ENCODE data around the gene FNBP1. TPM values are rescaled to one million over a fixed set of nuclear protein-coding genes. Genes with fewer than 3 reads are reported as not detected.

Gene FNBP1
- total RNA-seq, 1 donor from 2014 or later = 76.6 TPM

GRCh38 chr9:129854588-129855110, 188.3 kb downstream of the FNBP1 start:
- no peak for DNase-seq

GRCh38 chr9:129853614-129854013, 189.4 kb downstream of the FNBP1 start:
- no peak for DNase-seq

- no peak for DNase-seq
These were observed 190.4 kb downstream of the FNBP1 start for GRCh38 chr9:129852579-129852978.

- no peak for DNase-seq
These were observed 191.2 kb downstream of the FNBP1 start for GRCh38 chr9:129851821-129852220.

- no peak for DNase-seq
These were observed 192.0 kb downstream of the FNBP1 start for GRCh38 chr9:129850821-129851550.

GRCh38 chr9:129849901-129850300, 193.1 kb downstream of the FNBP1 start:
- DNase-seq = no peak

GRCh38 chr9:129848712-129849441, 194.1 kb downstream of the FNBP1 start:
- DNase-seq = no peak

GRCh38 chr9:129845373-129845772, 197.6 kb downstream of the FNBP1 start:
- no peak for DNase-seq

- no peak for DNase-seq
These were observed 201.9 kb downstream of the FNBP1 start for GRCh38 chr9:129841071-129841470.

- DNase-seq = no peak
These were observed 203.0 kb downstream of the FNBP1 start for GRCh38 chr9:129840034-129840433.

- no peak for DNase-seq
These were observed 203.5 kb downstream of the FNBP1 start for GRCh38 chr9:129839324-129840023.

- DNase-seq = no peak
These were observed 204.2 kb downstream of the FNBP1 start for GRCh38 chr9:129838707-129839259.

Small RNAs within 50 kb of the gene (small RNA-seq; reads per million reads assigned to genes)
- not detected for gene MIR6855 (ENCODE audit: low replicate concordance)

Other genes with a start within 250 kb of the FNBP1 start
- gene TOR1B, start 240.0 kb downstream of the FNBP1 start, total RNA-seq = 16.1 TPM
- 15.5 TPM for gene TOR1A, start 219.1 kb downstream of the FNBP1 start, total RNA-seq
- gene C9orf78, start 207.9 kb downstream of the FNBP1 start, total RNA-seq = 38.4 TPM
- 8.1 TPM for gene USP20, start 207.7 kb downstream of the FNBP1 start, total RNA-seq
- 31.4 TPM for gene GPR107, start 10.7 kb upstream of the FNBP1 start, total RNA-seq
- gene NCS1, start 129.2 kb upstream of the FNBP1 start, total RNA-seq = 7.6 TPM
- gene HMCN2, start 222.6 kb upstream of the FNBP1 start, total RNA-seq = 20.7 TPM